BLaER1 (cell line): ENCODE data around the gene TSEN2.
"Not testable (repeated sequence)": the region's sequence is repeated elsewhere in the genome, so short reads cannot be mapped to it uniquely, and the experiment has no call there.

ENCODE experiments used
- H3K27ac ChIP-seq: shearing (Covaris generic); formaldehyde crosslinking; 2 replicates; pipeline ENCODE4 v1.8.1; 2022
- H3K27me3 ChIP-seq: shearing (Covaris generic); formaldehyde crosslinking; 2 replicates; pipeline ENCODE4 v1.8.1; 2022
- H3K36me3 ChIP-seq: shearing (Covaris generic); formaldehyde crosslinking; 2 replicates; pipeline ENCODE4 v1.8.1; 2022
- H3K4me1 ChIP-seq: shearing (Covaris generic); formaldehyde crosslinking; 2 replicates; pipeline ENCODE4 v1.8.1; 2022
- H3K4me2 ChIP-seq: shearing (Covaris generic); formaldehyde crosslinking; 2 replicates; pipeline ENCODE4 v1.8.1; 2022
- H3K4me3 ChIP-seq: shearing (Covaris generic); formaldehyde crosslinking; 2 replicates; pipeline ENCODE4 v1.8.1; 2022
- H3K9ac ChIP-seq: shearing (Covaris generic); formaldehyde crosslinking; 2 replicates; pipeline ENCODE4 v1.8.1; 2022
- H3K9me3 ChIP-seq: shearing (Covaris generic); formaldehyde crosslinking; 2 replicates; pipeline ENCODE4 v1.8.1; 2022
- H4K20me1 ChIP-seq: shearing (Covaris generic); formaldehyde crosslinking; 2 replicates; pipeline ENCODE4 v1.8.1; 2022
- Cebpa-rat ChIP-seq: shearing (Covaris generic); IDR thresholded peaks from 2 replicates; pipeline ENCODE4 v1.8.1; 2022

The TSEN2 gene

DNA sequence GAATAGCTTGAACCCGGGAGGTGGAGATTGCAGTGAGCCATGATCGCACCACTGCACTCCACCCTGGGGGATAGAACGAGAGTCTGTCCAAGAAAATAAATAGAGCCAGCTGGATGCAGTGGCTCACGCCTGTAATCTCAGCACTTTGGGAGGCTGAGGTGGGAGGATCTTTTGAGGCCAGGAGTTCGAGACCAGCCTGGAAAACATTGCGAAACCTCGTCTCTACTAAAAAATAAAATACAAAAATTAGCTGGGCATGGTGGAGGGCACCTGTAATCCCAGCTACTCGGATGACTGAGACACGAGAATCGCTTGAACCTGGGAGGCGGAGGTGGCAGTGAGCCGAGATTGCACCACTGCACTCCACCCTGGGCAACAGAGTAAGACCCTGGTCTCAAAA, 59.2 kb downstream of the TSEN2 start:
- TF ChIP-seq Cebpa-rat, result peak; percentile 25; the same call in 1 of the 2 replicates
- not testable (repeated sequence) for H4K20me1 ChIP-seq, H3K9me3 ChIP-seq, H3K27ac ChIP-seq, H3K4me2 ChIP-seq, H3K9ac ChIP-seq, H3K4me1 ChIP-seq, H3K4me3 ChIP-seq, H3K27me3 ChIP-seq
- peaks cover 32% of the 10 kb centered on the region for H3K36me3 ChIP-seq

DNA sequence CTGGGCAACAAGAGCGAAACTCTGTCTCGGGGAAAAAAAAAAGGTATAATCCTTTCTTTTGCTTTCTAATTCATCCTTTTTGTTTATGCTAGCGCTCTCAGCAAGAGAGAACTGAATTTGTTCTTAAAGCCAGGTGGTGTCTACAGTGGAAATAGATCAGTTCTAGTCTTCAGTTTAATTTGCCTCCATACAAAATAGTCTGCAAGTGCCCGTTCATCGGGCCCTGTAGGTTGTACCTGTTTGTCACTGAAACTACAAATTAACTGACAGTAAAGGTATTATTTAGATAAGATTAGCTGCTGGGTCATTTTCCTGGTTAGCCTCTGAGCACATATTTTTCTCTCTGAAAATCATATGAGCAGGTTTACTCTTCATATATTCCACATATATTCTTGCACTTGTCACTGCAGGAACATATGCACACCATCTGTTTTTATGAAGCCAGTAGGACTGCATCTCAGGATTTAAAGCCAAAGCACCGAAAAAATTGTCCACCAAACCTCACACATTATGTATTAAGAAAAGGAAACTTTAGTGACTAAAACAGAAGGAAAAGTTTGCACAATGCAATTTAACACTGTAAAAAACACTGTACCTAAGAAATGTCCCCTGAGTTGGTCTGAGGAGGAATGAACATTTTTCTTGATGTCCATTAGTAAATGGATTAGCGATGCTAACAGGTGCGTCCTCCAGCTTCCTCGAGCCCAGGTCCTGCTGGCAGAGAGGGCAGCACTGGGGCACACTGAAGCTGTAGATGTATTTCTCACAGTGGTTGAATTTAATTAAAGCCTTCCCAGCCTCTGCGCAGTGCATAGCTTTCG, 60.6 kb downstream of the TSEN2 start:
- Histone ChIP-seq H3K4me3 (no peak overlapping the region), H3K9ac (no peak overlapping the region), H3K4me1 (no peaks in the 10 kb centered on the region), H3K4me2 (no peak overlapping the region), H3K27me3 (no peaks in the 10 kb centered on the region), H3K9me3 (no peaks in the 10 kb centered on the region), H3K27ac (no peak overlapping the region), H4K20me1 (no peaks in the 10 kb centered on the region), H3K36me3 (peaks cover 23% of the 10 kb centered on the region)
- no peak for TF ChIP-seq Cebpa-rat

DNA sequence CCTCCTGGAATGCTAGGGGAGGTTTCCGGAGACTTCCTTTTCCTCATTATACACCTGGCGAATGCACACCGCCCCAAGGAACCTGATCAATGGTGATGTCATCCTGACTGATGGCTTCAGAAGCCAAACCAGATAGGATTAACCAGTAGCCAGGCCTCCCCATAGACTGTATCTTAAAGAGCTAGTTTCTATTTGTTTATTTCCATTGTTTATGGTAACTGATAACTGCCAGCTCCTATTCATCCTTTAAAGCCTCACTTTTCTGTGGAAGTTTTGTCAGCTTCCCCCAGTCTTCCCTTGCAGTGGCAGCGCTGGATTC, 61.2 kb downstream of the TSEN2 start, which contains the start of gene MKRN2OS:
MKRN2OS (minus strand) TSS at position 27 of the 319 bp plus-strand sequence. CDS start 35 bp downstream, outside the sequence.
- no peak within 1 kb of the TSS for H3K27ac ChIP-seq
- no peaks in the 10 kb centered on the region for H3K9me3 ChIP-seq
- H3K4me1 ChIP-seq, result no peaks in the 10 kb centered on the region
- no peak within 1 kb of the TSS for H3K4me3 ChIP-seq
- peaks cover 17% of the 10 kb centered on the region for H3K36me3 ChIP-seq
- no peaks in the 10 kb centered on the region for H4K20me1 ChIP-seq
- TF ChIP-seq Cebpa-rat, result no peak
- no peak within 1 kb of the TSS for H3K4me2 ChIP-seq
- no peaks in the 10 kb centered on the region for H3K27me3 ChIP-seq
- H3K9ac ChIP-seq, result no peak within 1 kb of the TSS

DNA sequence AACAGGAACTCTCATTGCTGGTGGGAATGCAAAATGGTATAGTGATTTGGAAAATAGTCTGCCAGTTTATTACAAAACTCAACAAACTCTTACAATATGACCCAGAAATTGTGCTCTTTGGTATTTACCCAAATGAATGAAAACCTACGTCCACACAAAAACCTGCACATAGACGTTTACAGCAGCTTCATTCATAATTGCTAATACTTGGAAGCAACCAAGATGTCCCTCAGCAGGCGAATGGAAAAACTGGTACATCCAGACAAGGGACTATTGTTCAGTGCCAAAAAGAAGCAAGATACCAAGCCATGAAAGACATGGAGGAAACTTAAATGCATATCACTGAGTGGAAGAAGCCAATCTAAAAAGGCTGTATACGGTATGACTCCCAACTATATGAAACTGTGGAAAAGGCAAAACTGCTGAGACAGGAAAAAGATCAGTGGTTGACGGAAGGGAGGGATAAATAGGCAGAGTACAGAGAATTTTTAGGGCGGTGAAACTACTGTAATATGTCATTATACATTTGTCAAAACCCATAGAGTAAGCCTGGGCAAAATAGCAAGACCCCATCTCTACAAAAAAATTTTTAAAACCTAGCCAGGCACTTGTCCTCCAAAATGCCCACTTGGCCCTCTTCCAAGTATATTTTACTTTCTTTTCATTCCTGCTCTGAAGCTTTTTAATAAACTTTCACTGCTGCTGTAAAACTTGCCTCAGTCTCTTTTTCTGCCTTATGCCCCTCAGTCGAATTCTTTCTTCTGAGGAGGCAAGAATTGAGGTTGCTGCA, 65.9 kb downstream of the TSEN2 start:
- peaks cover 10% of the 10 kb centered on the region; the same call in 1 of the 2 replicates for H3K27me3 ChIP-seq
- no peaks in the 10 kb centered on the region for H3K36me3 ChIP-seq
- no peak overlapping the region for H3K4me2 ChIP-seq
- H3K4me3 ChIP-seq, result no peak overlapping the region
- H3K9me3 ChIP-seq, result no peaks in the 10 kb centered on the region
- H3K4me1 ChIP-seq, result no peaks in the 10 kb centered on the region
- no peak for TF ChIP-seq Cebpa-rat
- H4K20me1 ChIP-seq, result no peaks in the 10 kb centered on the region
- H3K9ac ChIP-seq, result no peak overlapping the region
- no peak overlapping the region for H3K27ac ChIP-seq

DNA sequence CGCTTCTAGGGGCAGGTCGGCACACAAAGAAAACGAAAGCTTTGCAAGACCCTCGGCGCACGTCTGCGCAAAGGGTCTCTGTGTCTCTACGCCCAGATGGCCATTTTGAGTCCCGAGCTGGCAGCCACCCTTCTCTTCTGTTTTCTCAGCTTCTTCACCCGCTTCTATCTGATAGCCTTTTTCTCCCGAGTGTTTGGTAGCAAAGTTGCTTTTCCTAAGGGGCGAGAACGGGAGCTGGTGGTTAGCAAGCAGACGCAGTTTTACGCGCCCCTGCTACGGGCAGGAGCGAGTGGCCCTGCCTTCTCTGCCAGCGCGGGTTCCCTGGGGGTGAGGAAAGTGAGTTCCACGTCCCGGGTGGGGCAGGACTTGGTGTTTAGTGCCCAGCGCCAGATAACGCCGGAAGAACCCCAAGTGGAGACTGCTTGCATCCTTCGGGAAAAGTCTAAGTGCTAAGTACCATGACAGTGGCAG, 69.7 kb downstream of the TSEN2 start:
- Histone ChIP-seq H4K20me1 (peaks cover 19% of the 10 kb centered on the region), H3K36me3 (no peaks in the 10 kb centered on the region), H3K4me3 (peak overlapping the region; percentile 66), H3K27ac (peak overlapping the region; percentile 81), H3K4me2 (peak overlapping the region; percentile 79), H3K9ac (peak overlapping the region; percentile 79), H3K9me3 (no peaks in the 10 kb centered on the region), H3K4me1 (peaks cover 26% of the 10 kb centered on the region), H3K27me3 (peaks cover 10% of the 10 kb centered on the region; the same call in 1 of the 2 replicates)
- no peak for TF ChIP-seq Cebpa-rat

DNA sequence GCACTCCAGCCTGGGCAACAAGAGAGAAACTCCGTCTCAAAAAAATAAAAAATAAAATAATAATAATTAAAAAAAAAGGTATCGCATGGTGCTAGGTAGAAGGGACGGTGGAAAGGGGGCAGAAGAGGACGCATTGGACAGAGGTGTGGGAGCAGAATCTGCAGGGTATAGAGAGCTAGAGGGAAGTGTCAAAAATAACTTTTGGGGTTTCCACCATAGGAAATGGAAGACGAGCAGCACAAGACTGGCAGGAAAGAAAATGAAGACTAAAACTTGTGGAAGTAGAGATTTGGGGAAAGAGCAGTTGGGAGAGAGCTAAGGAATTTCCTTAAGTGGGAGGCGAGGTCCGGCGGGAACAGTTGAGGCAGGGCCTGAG, 72.0 kb downstream of the TSEN2 start:
- H3K4me3 ChIP-seq, result peak overlapping the region; percentile 93
- peak overlapping the region; percentile 96 for H3K9ac ChIP-seq
- no peak for TF ChIP-seq Cebpa-rat
- H3K4me2 ChIP-seq, result peak overlapping the region; percentile 95
- H3K36me3 ChIP-seq, result no peaks in the 10 kb centered on the region
- peaks cover 43% of the 10 kb centered on the region for H4K20me1 ChIP-seq
- no peaks in the 10 kb centered on the region for H3K9me3 ChIP-seq
- peak overlapping the region; percentile 93 for H3K27ac ChIP-seq
- H3K27me3 ChIP-seq, result peaks cover 10% of the 10 kb centered on the region; the same call in 1 of the 2 replicates
- H3K4me1 ChIP-seq, result peaks cover 49% of the 10 kb centered on the region

DNA sequence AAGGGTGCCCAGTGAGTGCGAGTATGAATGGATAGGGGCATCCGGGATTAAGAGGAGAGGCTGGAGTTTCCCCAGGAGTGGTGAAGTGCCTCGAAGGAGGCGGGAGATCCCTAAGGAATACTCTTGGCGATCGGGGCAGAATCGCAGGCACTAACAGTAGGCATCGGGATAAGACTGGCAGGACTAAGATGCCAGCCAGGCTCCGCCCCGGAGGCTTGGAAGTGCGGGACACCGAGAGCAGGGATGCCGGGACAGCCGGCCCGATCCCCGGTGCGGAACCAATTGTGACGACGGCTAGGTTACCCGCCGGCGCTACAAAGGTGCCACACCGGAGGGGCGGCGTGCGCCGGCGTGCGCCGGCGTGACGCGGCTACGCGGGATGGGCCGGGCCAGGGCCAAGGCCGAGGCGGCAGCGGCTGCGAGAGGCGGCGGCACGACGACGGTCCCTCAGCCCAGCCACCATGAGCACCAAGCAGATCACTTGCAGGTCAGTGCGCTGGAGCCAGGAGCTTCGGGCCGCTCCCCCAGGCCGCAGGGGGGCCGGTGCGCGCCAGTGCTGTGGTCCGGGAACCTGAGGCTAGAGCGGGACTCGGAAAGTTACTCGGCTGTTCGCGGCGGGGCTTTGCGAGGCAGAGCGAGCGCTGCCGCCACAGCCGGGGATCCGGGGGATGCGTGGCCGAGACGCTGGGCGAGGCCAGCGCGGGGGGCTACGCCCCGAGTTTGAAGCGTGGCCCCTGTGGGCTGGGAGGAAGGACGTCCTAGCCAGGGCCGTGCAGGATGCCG, 72.6 kb downstream of the TSEN2 start, which contains the start of gene MKRN2:
MKRN2 (plus strand) TSS at position 398 of the 783 bp plus-strand sequence; CDS start at position 462, 64 bp downstream.
- Histone ChIP-seq H3K4me2 (peak within 1 kb of the TSS; percentile 95), H3K4me1 (peaks cover 51% of the 10 kb centered on the region), H3K4me3 (peak within 1 kb of the TSS; percentile 93), H3K9me3 (no peaks in the 10 kb centered on the region), H3K36me3 (no peaks in the 10 kb centered on the region), H4K20me1 (peaks cover 48% of the 10 kb centered on the region), H3K9ac (peak within 1 kb of the TSS; percentile 96), H3K27me3 (peaks cover 10% of the 10 kb centered on the region; the same call in 1 of the 2 replicates), H3K27ac (peak within 1 kb of the TSS; percentile 93)
- TF ChIP-seq Cebpa-rat, result no peak

DNA sequence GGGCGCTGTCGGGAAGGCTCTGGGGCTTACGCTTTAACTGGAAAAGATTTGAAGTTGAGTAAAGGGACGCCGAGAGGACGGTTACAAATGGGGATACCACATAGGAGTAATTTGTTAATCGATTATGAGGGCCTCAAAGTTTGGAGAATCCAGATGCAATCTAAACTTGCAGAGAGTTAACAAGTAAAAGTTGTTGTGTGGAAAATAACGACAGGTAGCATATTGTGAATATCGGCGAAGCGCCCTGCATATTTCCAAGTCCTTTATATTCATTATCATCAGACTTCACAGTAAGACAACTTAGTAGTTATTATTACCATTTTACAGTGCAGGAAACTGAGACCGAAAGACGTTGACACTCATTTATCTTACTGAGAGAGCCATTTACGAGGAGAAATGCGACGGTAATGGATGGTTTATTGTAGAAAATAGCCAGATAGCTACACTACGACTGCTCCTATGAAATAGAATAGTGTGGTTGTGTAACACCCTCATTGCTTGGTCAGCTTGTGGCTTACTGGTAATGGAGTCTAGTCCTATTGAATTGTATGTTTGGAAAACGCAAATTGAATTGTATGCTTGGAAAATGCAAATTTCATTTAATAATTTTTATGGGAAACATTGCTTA, 73.3 kb downstream of the TSEN2 start:
- Histone ChIP-seq H3K9ac (peak overlapping the region; percentile 96), H3K4me1 (peaks cover 51% of the 10 kb centered on the region), H3K9me3 (no peaks in the 10 kb centered on the region), H4K20me1 (peaks cover 55% of the 10 kb centered on the region), H3K4me2 (peak overlapping the region; percentile 94), H3K4me3 (peak overlapping the region; percentile 93), H3K27me3 (peaks cover 10% of the 10 kb centered on the region; the same call in 1 of the 2 replicates), H3K27ac (peak overlapping the region; percentile 93), H3K36me3 (no peaks in the 10 kb centered on the region)
- no peak for TF ChIP-seq Cebpa-rat

DNA sequence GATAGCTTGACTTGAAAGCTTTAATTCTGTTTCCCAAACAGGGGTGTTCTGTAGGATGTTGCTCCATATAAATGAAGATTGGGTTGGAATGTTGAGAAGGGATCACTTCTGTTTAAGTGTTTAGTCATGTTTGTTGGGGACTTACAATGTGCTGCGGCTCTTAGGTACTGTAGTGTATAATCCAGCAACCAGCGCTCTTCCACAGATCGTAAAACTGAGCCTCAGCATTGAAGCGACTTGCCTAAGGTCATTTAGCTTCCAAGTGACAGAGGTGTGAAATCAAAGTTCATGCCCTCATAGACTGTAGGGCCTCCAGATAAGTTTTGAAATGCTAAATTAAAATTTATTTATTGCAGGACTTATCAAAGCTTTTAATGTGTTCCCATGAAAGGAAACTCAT, 74.4 kb downstream of the TSEN2 start:
- no peak overlapping the region for H3K9ac ChIP-seq
- no peak overlapping the region for H3K4me3 ChIP-seq
- TF ChIP-seq Cebpa-rat, result no peak
- no peaks in the 10 kb centered on the region for H3K9me3 ChIP-seq
- H3K27ac ChIP-seq, result no peak overlapping the region
- peaks cover 8% of the 10 kb centered on the region; the same call in 1 of the 2 replicates for H3K27me3 ChIP-seq
- peaks cover 64% of the 10 kb centered on the region for H4K20me1 ChIP-seq
- H3K4me1 ChIP-seq, result peaks cover 51% of the 10 kb centered on the region
- H3K4me2 ChIP-seq, result peak overlapping the region; percentile 94
- no peaks in the 10 kb centered on the region for H3K36me3 ChIP-seq
